Trophoblast cell (in vitro differentiated cells and primary cell): ENCODE data around the gene GALNT16.

Experiments
- DNase-seq, 2 donors: peaks; one replicate each; pipeline ENCODE4 v3.0.0-alpha.2; 2016
- H2AFZ ChIP-seq: 2 replicates; pipeline ENCODE4 v1.6.1; 2013; ENCODE audit warnings: low read length, moderate library complexity, mild to moderate bottlenecking; ENCODE audit not compliant: insufficient read depth, poor library complexity
- H2AK5ac ChIP-seq: 2 replicates; pipeline ENCODE4 v1.6.1; 2013; ENCODE audit warnings: mild to moderate bottlenecking, low read length
- H2BK120ac ChIP-seq: 2 replicates; pipeline ENCODE4 v1.6.1; 2013; ENCODE audit warnings: low read length, mild to moderate bottlenecking, moderate library complexity; ENCODE audit not compliant: insufficient read depth, poor library complexity
- H2BK12ac ChIP-seq: 2 replicates; pipeline ENCODE4 v1.6.1; 2013; ENCODE audit warnings: mild to moderate bottlenecking, low read length, moderate library complexity
- H2BK5ac ChIP-seq: 2 replicates; pipeline ENCODE4 v1.6.1; 2013; ENCODE audit warnings: low read length, low read depth, moderate library complexity, mild to moderate bottlenecking; ENCODE audit not compliant: poor library complexity
- H3K14ac ChIP-seq: 2 replicates; pipeline ENCODE4 v1.6.1; 2013; ENCODE audit warnings: mild to moderate bottlenecking, low read length
- H3K18ac ChIP-seq: 2 replicates; pipeline ENCODE4 v1.6.1; 2013; ENCODE audit warnings: mild to moderate bottlenecking, low read length
- H3K23ac ChIP-seq: 2 replicates; pipeline ENCODE4 v1.6.1; 2013; ENCODE audit warnings: low read length
- H3K27ac ChIP-seq: 2 replicates; pipeline ENCODE4 v1.5.1; 2013; ENCODE audit warnings: low read depth, mild to moderate bottlenecking, inconsistent platforms, low read length, moderate library complexity
- H3K27me3 ChIP-seq: 2 replicates; pipeline ENCODE4 v1.6.1; 2013; ENCODE audit warnings: inconsistent platforms, mild to moderate bottlenecking, low read length, moderate library complexity; ENCODE audit not compliant: insufficient read depth
- H3K36me3 ChIP-seq, 2 experiments: 1 replicate in 1 of 2; 2 replicates in 1 of 2; pipeline ENCODE4 v1.6.1; 2013; ENCODE audit warnings: low read length in 2 of 2, mild to moderate bottlenecking in 2 of 2, moderate library complexity in 1 of 2; ENCODE audit not compliant: insufficient read depth in 2 of 2, control insufficient read depth in 1 of 2
- H3K4ac ChIP-seq: 2 replicates; pipeline ENCODE4 v1.6.1; 2013; ENCODE audit warnings: low read depth, mild to moderate bottlenecking, low read length, moderate library complexity
- H3K4me1 ChIP-seq, 2 experiments: 1 replicate in 1 of 2; 2 replicates in 1 of 2; pipeline ENCODE4 v1.6.1; 2013; ENCODE audit warnings: low read length in 2 of 2, mild to moderate bottlenecking in 2 of 2, moderate library complexity in 1 of 2; ENCODE audit not compliant: insufficient read depth in 2 of 2, control insufficient read depth in 1 of 2
- H3K4me2 ChIP-seq: 2 replicates; pipeline ENCODE4 v1.6.1; 2013; ENCODE audit warnings: inconsistent platforms, mild to moderate bottlenecking, low read length, moderate library complexity
- H3K4me3 ChIP-seq: 2 replicates; pipeline ENCODE4 v1.5.1; 2013; ENCODE audit warnings: mild to moderate bottlenecking, low read depth, low read length, inconsistent platforms
- H3K79me1 ChIP-seq: one replicate; pipeline ENCODE4 v1.6.1; 2013; ENCODE audit warnings: low read length
- H3K79me2 ChIP-seq: 2 replicates; pipeline ENCODE4 v1.6.1; 2013; ENCODE audit warnings: low read length, mild to moderate bottlenecking; ENCODE audit not compliant: control insufficient read depth, insufficient read depth, poor library complexity
- H3K9ac ChIP-seq: 2 replicates; pipeline ENCODE4 v1.6.1; 2013; ENCODE audit warnings: mild to moderate bottlenecking, low read length
- H3K9me3 ChIP-seq: 2 replicates; pipeline ENCODE4 v1.6.1; 2013; ENCODE audit warnings: low read depth, mild to moderate bottlenecking, control low read depth, inconsistent platforms, low read length; ENCODE audit not compliant: insufficient read depth
- H4K12ac ChIP-seq: 2 replicates; pipeline ENCODE4 v1.6.1; 2013; ENCODE audit warnings: low read depth, mild to moderate bottlenecking, low read length, moderate library complexity
- H4K8ac ChIP-seq: 2 replicates; pipeline ENCODE4 v1.6.1; 2013; ENCODE audit warnings: low read depth, mild to moderate bottlenecking, low read length, moderate library complexity
- H4K91ac ChIP-seq: one replicate; pipeline ENCODE4 v1.6.1; 2013; ENCODE audit warnings: low read depth, mild to moderate bottlenecking, low read length, moderate library complexity
- WGBS: extraction: QIAGEN DNeasy Blood & Tissue Kit; methylation state at CpG from one replicate; pipeline ENCODE4 v1.1.7; 2013; ENCODE audit warnings: missing lambda C conversion rate; ENCODE audit not compliant: insufficient read length, insufficient coverage; ENCODE audit errors: extremely low coverage; 5-methylcytosine and 5-hydroxymethylcytosine counted together

GALNT16 gene

GRCh38 chr14:69317780-69318179, 57.8 kb downstream of the GALNT16 start:
- no peak overlapping the region for H2BK5ac ChIP-seq
- no peak overlapping the region for H3K9ac ChIP-seq
- H2BK12ac ChIP-seq, result no peak overlapping the region
- no peak overlapping the region for H3K4me3 ChIP-seq
- no CpG with 5 or more reads among the region's 5 CpGs for WGBS
- no peaks in the 10 kb centered on the region for H3K79me1 ChIP-seq
- DNase-seq, result no peak
- H4K12ac ChIP-seq, result no peak overlapping the region
- H4K8ac ChIP-seq, result no peak overlapping the region
- no peaks in the 10 kb centered on the region for H3K27me3 ChIP-seq
- H3K18ac ChIP-seq, result no peak overlapping the region
- no peak overlapping the region for H3K23ac ChIP-seq
- H3K79me2 ChIP-seq, result no peaks in the 10 kb centered on the region
- H3K9me3 ChIP-seq, result peaks cover 2% of the 10 kb centered on the region
- H2AK5ac ChIP-seq, result no peak overlapping the region
- no peak overlapping the region for H4K91ac ChIP-seq
- H3K4ac ChIP-seq, result no peak overlapping the region
- H3K4me1 ChIP-seq, result no peaks in the 10 kb centered on the region
- H3K36me3 ChIP-seq, result no peaks in the 10 kb centered on the region
- no peak overlapping the region for H2AFZ ChIP-seq
- H3K14ac ChIP-seq, result no peak overlapping the region
- no peak overlapping the region for H2BK120ac ChIP-seq
- H3K4me2 ChIP-seq, result no peak overlapping the region
- H3K27ac ChIP-seq, result no peak overlapping the region

- Histone ChIP-seq H3K27me3 (no peaks in the 10 kb centered on the region), H2AFZ (no peak overlapping the region), H3K27ac (no peak overlapping the region), H4K91ac (no peak overlapping the region), H3K18ac (no peak overlapping the region), H3K9me3 (peaks cover 2% of the 10 kb centered on the region), H2BK12ac (no peak overlapping the region), H3K23ac (no peak overlapping the region), H3K4me2 (no peak overlapping the region), H3K14ac (no peak overlapping the region), H3K9ac (no peak overlapping the region), H3K4ac (no peak overlapping the region), H4K12ac (no peak overlapping the region), H3K79me2 (no peaks in the 10 kb centered on the region), H3K36me3 (no peaks in the 10 kb centered on the region), H2BK120ac (no peak overlapping the region), H2AK5ac (no peak overlapping the region), H4K8ac (no peak overlapping the region), H3K4me3 (no peak overlapping the region), H2BK5ac (no peak overlapping the region), H3K4me1 (no peaks in the 10 kb centered on the region), H3K79me1 (no peaks in the 10 kb centered on the region)
- no peak for DNase-seq
- no CpG with 5 or more reads among the region's 2 CpGs for WGBS
These were observed 58.3 kb downstream of the GALNT16 start for GRCh38 chr14:69318241-69318640.

DNA sequence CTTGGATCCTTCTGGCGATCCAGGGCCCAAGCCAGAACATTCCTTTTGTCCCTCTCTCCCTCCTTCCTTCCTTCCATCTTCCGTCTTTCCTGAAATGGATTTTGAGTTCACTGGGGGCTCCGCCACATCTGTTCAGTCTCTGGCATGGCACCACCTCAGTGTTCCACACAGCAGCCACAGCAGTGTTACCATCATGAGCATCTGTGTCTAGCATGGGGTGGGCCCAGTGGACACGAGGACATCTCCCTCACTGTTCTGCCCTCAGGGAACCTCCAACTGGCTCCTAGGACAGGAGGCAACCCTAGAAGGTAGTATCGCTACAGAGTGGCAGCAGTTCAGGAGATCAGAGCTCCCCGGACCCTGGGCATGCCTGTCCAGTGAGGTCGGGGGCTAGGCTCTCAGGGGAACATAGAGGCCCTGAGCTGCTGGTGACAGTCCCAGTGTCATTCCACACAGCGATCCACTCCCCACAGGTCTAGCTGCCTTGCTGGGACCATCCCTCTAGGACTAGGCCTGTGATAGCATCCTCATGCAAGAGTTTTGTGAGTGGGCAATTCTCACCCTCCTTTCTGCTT, 59.0 kb downstream of the GALNT16 start:
- Histone ChIP-seq H2AK5ac (no peak overlapping the region), H3K27ac (no peak overlapping the region), H3K9ac (no peak overlapping the region), H3K9me3 (peaks cover 2% of the 10 kb centered on the region), H3K27me3 (no peaks in the 10 kb centered on the region), H4K91ac (no peak overlapping the region), H2BK120ac (no peak overlapping the region), H3K4me1 (no peaks in the 10 kb centered on the region), H4K12ac (no peak overlapping the region), H3K4ac (no peak overlapping the region), H3K4me3 (no peak overlapping the region), H3K23ac (no peak overlapping the region), H3K18ac (no peak overlapping the region), H3K14ac (no peak overlapping the region), H3K36me3 (no peaks in the 10 kb centered on the region), H2BK12ac (no peak overlapping the region), H4K8ac (no peak overlapping the region), H3K79me2 (no peaks in the 10 kb centered on the region), H3K4me2 (no peak overlapping the region), H2AFZ (no peak overlapping the region), H3K79me1 (no peaks in the 10 kb centered on the region), H2BK5ac (no peak overlapping the region)
- DNase-seq, result no peak
- no CpG with 5 or more reads among the region's 8 CpGs for WGBS

DNA sequence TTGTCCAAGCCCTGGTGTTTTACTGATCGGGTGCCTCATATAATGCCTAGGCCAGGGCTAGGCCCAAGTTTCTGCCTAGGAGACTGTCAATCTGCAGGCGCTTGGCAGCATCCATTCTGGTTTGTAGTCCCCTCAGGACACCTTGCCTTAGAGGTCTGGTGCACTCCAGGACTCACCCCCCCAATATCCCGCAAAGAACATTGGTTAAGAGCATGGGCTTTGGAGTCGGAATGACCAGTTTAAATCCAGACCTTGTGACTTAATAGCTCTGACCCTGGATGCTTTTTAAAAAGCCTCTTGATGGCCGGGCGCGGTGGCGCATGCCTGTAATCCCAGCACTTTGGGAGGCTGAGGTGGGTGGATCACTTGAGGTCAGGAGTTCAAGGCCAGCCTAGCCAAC, 60.0 kb downstream of the GALNT16 start:
- no peaks in the 10 kb centered on the region for H3K36me3 ChIP-seq
- no CpG with 5 or more reads among the region's 8 CpGs for WGBS

More for the DNA sequence above, 60.0 kb downstream of the GALNT16 start:
- H3K23ac ChIP-seq, result no peak overlapping the region
- no peaks in the 10 kb centered on the region for H3K79me2 ChIP-seq
- no peaks in the 10 kb centered on the region for H3K79me1 ChIP-seq
- no peak overlapping the region for H4K12ac ChIP-seq
- no peak overlapping the region for H2AK5ac ChIP-seq
- no peak overlapping the region for H3K27ac ChIP-seq
- H3K4me2 ChIP-seq, result no peak overlapping the region
- H3K9me3 ChIP-seq, result peaks cover 2% of the 10 kb centered on the region
- no peak overlapping the region for H4K8ac ChIP-seq
- no peak overlapping the region for H2BK5ac ChIP-seq
- no peak overlapping the region for H3K14ac ChIP-seq
- H3K18ac ChIP-seq, result no peak overlapping the region
- no peak overlapping the region for H2BK12ac ChIP-seq
- no peak overlapping the region for H3K4me3 ChIP-seq
- H4K91ac ChIP-seq, result no peak overlapping the region
- H3K9ac ChIP-seq, result no peak overlapping the region
- no peak overlapping the region for H2AFZ ChIP-seq
- H2BK120ac ChIP-seq, result no peak overlapping the region
- H3K27me3 ChIP-seq, result no peaks in the 10 kb centered on the region
- no peaks in the 10 kb centered on the region for H3K4me1 ChIP-seq
- no peak for DNase-seq
- H3K4ac ChIP-seq, result no peak overlapping the region
